ENCODE measurements around the gene CFAP54.

Gene CFAP54

DNA sequence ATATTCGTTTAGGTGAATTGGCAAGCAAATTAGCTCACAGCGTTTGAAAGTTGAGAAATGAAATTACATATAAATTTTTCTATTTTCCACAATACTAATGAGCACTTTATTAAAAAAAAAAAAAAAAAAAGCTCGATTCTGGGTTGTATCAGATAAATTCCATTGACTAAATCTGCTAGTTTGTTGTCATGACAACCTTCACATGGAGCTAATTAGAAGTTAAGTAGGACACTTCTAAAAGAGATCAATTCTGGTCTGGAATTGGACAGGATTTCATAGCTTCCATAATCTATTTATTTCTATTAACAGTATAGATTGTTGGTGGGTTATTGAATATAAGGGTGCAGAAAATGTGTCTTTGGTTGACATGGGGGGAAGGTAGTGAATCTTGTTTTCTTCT is 332.2 kb downstream of the CFAP54 start:
- TF ChIP-seq TAF1 (IDR thresholded peaks at IDR 0.05; ENCODE audit: borderline replicate concordance, low read depth, low read length) (no peak), POLR2AphosphoS5 (IDR thresholded peaks at IDR 0.05; ENCODE audit: low read depth, low read length) (no peak), POLR2A (IDR thresholded peaks at IDR 0.05; ENCODE audit: low read depth, low read length) (no peak)
- no peak for FAIRE-seq
- DNase-seq (ENCODE audit: insufficient read length): no peak

- TF ChIP-seq TAF1 (IDR thresholded peaks at IDR 0.05; ENCODE audit: borderline replicate concordance, low read depth, low read length): no peak
- no peak for TF ChIP-seq POLR2AphosphoS5 (IDR thresholded peaks at IDR 0.05; ENCODE audit: low read depth, low read length)
- DNase-seq (ENCODE audit: insufficient read length): no peak
- no peak for FAIRE-seq
These were observed 333.3 kb downstream of the CFAP54 start for GRCh38 chr12:96822641-96823040.

DNA sequence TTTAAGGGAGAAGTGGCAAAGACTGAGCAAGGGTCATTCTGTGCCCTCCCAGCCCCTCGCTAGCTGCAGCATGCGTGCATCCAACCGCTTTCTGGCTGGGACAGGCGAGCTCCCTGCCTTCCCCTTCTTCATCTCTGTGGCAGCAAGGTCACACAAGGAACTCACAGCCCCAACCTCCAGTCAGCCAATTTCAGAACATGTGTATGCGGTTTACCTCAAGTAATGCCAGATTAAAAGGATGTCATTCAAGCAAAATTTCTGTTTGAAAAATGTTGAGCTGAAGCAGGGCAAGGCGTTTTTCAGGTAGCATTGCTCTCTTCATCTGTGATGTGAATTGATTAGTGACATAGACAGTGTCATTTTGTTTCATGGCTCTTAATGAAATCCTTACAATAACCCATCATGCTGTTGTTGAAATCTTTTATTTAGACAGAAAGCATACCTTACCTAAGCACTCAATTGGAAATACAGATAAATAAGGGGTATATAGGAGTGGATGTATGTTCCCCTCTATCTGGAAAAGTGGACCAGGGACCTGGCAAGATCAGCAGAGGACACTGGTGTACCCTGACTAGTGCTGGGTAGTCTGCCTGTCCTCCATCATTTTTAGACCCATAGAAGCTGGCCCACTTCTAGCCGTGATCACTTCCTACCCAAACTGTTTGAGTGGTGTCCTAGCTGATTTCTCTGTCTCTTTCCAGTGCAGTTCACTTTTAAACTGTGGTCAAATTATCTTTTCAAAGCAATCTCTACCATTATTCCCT is 334.9 kb downstream of the CFAP54 start:
- DNase-seq (ENCODE audit: insufficient read length) (no peak), FAIRE-seq (no peak)
- TF ChIP-seq POLR2A (IDR thresholded peaks at IDR 0.05; ENCODE audit: low read depth, low read length) (no peak), POLR2AphosphoS5 (IDR thresholded peaks at IDR 0.05; ENCODE audit: low read depth, low read length) (no peak), TAF1 (IDR thresholded peaks at IDR 0.05; ENCODE audit: borderline replicate concordance, low read depth, low read length) (no peak)

GRCh38 chr12:96824838-96825236 is 335.5 kb downstream of the CFAP54 start:
- DNase-seq (ENCODE audit: insufficient read length) (no peak), FAIRE-seq (no peak)
- TF ChIP-seq POLR2AphosphoS5 (IDR thresholded peaks at IDR 0.05; ENCODE audit: low read depth, low read length) (no peak), POLR2A (IDR thresholded peaks at IDR 0.05; ENCODE audit: low read depth, low read length) (no peak), TAF1 (IDR thresholded peaks at IDR 0.05; ENCODE audit: borderline replicate concordance, low read depth, low read length) (no peak)

DNA sequence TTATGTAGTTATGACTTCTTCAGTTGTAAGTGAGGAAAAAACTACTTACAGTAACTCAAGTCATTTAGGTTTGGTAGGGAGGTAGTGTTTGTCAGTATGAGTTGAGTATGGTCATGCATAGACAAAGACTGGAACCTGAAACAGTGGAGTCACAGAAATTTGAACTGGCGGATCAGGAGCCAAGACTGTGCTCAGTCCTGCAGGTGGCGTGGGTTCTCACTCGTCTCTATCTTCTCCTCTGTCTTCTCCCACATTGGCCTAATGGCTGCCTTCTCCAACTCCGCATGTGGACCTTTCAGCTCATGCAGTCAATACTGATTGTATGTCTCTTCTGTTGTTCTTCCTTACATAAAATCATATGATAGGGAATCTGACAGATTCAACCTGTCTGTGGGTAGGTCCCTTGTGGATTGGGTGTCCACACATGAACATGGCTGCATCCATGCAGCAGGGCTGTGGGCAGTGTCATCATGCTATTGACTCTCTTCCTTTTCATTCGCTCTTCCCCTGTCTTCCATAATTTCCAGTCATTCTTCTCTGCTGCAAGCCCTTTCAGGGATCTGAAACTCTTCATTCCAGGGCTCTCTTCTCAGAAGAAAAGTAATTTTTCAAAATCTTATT is 338.9 kb downstream of the CFAP54 start:
- DNase-seq (ENCODE audit: insufficient read length): no peak
- FAIRE-seq: no peak
- TF ChIP-seq POLR2AphosphoS5 (IDR thresholded peaks at IDR 0.05; ENCODE audit: low read depth, low read length) (no peak), POLR2A (IDR thresholded peaks at IDR 0.05; ENCODE audit: low read depth, low read length) (no peak), TAF1 (IDR thresholded peaks at IDR 0.05; ENCODE audit: borderline replicate concordance, low read depth, low read length) (no peak)

- DNase-seq (ENCODE audit: insufficient read length): no peak
- TF ChIP-seq POLR2AphosphoS5 (IDR thresholded peaks at IDR 0.05; ENCODE audit: low read depth, low read length): no peak
- TF ChIP-seq TAF1 (IDR thresholded peaks at IDR 0.05; ENCODE audit: borderline replicate concordance, low read depth, low read length): no peak
- no peak for TF ChIP-seq POLR2A (IDR thresholded peaks at IDR 0.05; ENCODE audit: low read depth, low read length)
- no peak for FAIRE-seq
These were observed 340.0 kb downstream of the CFAP54 start for GRCh38 chr12:96829354-96829753.

DNA sequence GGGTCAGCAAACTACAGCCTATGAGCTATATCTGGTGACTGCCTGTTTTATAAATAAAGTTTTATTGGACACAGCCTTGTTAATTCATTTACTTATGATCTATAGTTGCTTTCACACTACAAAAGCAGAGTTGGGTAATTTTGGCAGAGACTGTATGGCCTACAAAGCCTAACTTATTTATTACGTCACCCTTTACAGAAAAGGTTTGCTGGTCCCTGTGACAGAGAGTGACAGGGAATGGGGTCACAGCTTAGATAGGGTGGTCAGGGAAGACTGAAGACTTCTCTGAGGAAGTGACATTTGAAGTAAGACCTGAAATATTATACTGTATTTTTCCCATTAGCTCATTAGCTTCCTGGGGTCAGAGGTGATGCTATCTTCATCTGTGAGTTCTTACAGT is 342.0 kb downstream of the CFAP54 start:
- TF ChIP-seq TAF1 (IDR thresholded peaks at IDR 0.05; ENCODE audit: borderline replicate concordance, low read depth, low read length) (no peak), POLR2A (IDR thresholded peaks at IDR 0.05; ENCODE audit: low read depth, low read length) (no peak), POLR2AphosphoS5 (IDR thresholded peaks at IDR 0.05; ENCODE audit: low read depth, low read length) (no peak)
- DNase-seq (ENCODE audit: insufficient read length) (no peak), FAIRE-seq (no peak)

DNA sequence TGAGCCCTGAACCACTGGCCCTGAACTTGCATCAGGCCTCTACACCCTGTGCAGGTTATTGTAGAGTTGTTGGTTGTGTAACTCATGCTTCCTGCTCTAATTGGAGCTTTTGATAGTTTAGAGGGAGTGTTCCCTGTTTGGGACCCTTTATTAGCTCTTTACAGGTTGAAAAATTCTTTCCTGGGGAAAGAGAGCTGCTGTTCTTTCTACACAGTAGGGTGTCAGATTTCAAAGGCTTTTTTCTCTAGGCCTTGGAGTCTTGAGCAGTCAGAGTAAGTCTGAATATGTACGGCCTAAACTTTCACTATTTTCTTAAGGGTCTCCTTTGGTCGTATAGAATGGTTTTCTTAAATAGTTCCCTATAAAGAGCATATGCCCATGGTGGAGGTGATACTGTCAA is 356.9 kb downstream of the CFAP54 start:
- FAIRE-seq: no peak
- TF ChIP-seq POLR2A (IDR thresholded peaks at IDR 0.05; ENCODE audit: low read depth, low read length) (no peak), TAF1 (IDR thresholded peaks at IDR 0.05; ENCODE audit: borderline replicate concordance, low read depth, low read length) (no peak), POLR2AphosphoS5 (IDR thresholded peaks at IDR 0.05; ENCODE audit: low read depth, low read length) (no peak)
- DNase-seq (ENCODE audit: insufficient read length): no peak

GRCh38 chr12:96850676-96851075 is 361.3 kb downstream of the CFAP54 start:
- TF ChIP-seq TAF1 (IDR thresholded peaks at IDR 0.05; ENCODE audit: borderline replicate concordance, low read depth, low read length) (no peak), POLR2A (IDR thresholded peaks at IDR 0.05; ENCODE audit: low read depth, low read length) (no peak), POLR2AphosphoS5 (IDR thresholded peaks at IDR 0.05; ENCODE audit: low read depth, low read length) (no peak)
- FAIRE-seq (no peak), DNase-seq (ENCODE audit: insufficient read length) (no peak)

GRCh38 chr12:96858162-96858561 is 368.8 kb downstream of the CFAP54 start:
- FAIRE-seq (no peak), DNase-seq (ENCODE audit: insufficient read length) (no peak)
- TF ChIP-seq POLR2AphosphoS5 (IDR thresholded peaks at IDR 0.05; ENCODE audit: low read depth, low read length) (no peak), POLR2A (IDR thresholded peaks at IDR 0.05; ENCODE audit: low read depth, low read length) (no peak), TAF1 (IDR thresholded peaks at IDR 0.05; ENCODE audit: borderline replicate concordance, low read depth, low read length) (no peak)

GRCh38 chr12:96861656-96862055 is 372.3 kb downstream of the CFAP54 start:
- DNase-seq (ENCODE audit: insufficient read length): no peak
- FAIRE-seq: no peak
- TF ChIP-seq TAF1 (IDR thresholded peaks at IDR 0.05; ENCODE audit: borderline replicate concordance, low read depth, low read length) (no peak), POLR2AphosphoS5 (IDR thresholded peaks at IDR 0.05; ENCODE audit: low read depth, low read length) (no peak), POLR2A (IDR thresholded peaks at IDR 0.05; ENCODE audit: low read depth, low read length) (no peak)

- no peak for FAIRE-seq
- TF ChIP-seq POLR2AphosphoS5 (IDR thresholded peaks at IDR 0.05; ENCODE audit: low read depth, low read length): no peak
- TF ChIP-seq POLR2A (IDR thresholded peaks at IDR 0.05; ENCODE audit: low read depth, low read length): no peak
- no peak for TF ChIP-seq TAF1 (IDR thresholded peaks at IDR 0.05; ENCODE audit: borderline replicate concordance, low read depth, low read length)
- no peak for DNase-seq (ENCODE audit: insufficient read length)
These were observed 372.9 kb downstream of the CFAP54 start for GRCh38 chr12:96862326-96862725.
